Thoracic aorta (tissue), 2 donors: ENCODE measurements around the gene SH3PXD2A. TPM values are rescaled to one million over a fixed set of nuclear protein-coding genes. Genes with fewer than 3 reads are reported as not detected.
"Not testable (repeated sequence)": the region's sequence is repeated elsewhere in the genome, so short reads cannot be mapped to it uniquely, and the experiment has no call there.

Source experiments
- ATAC-seq: fragments of 150-250 bp; one replicate; pipeline ENCODE4 v1.8.0; 2017; ENCODE audit warnings: low read depth; ENCODE audit not compliant: insufficient number of reproducible peaks, low FRiP score
- DNase-seq: peaks from one replicate; pipeline ENCODE4 v3.0.0-alpha.2; 2020; ENCODE audit warnings: low spot score
- H3K27ac ChIP-seq, 2 donors: fragments of 200-600 bp; sonication (generic); 1 replicate in 1 of 2; 2 replicates in 1 of 2; pipeline ENCODE4 v1.5.1; 2016; ENCODE audit warnings: mild to moderate bottlenecking in 2 of 2, moderate library complexity in 2 of 2
- H3K27me3 ChIP-seq: fragments of 200-600 bp; sonication (generic); replicated peaks from 2 replicates; pipeline ENCODE4 v1.6.0; 2016; ENCODE audit warnings: mild to moderate bottlenecking; ENCODE audit not compliant: insufficient read depth
- H3K36me3 ChIP-seq: fragments of 200-600 bp; sonication (generic); one replicate; pipeline ENCODE4 v1.5.1; 2016
- H3K4me1 ChIP-seq, 2 donors: fragments of 200-600 bp; sonication (generic); 1 replicate in 1 of 2; 2 replicates in 1 of 2; pipeline versions ENCODE4 v1.5.1 to v1.6.0; 2016; ENCODE audit warnings: low read depth in 2 of 2, mild to moderate bottlenecking in 1 of 2; ENCODE audit not compliant: control insufficient read depth in 1 of 2
- H3K4me3 ChIP-seq: fragments of 200-600 bp; sonication (generic); 2 replicates; pipeline ENCODE4 v1.5.1; 2016; ENCODE audit warnings: mild to moderate bottlenecking
- H3K9me3 ChIP-seq: fragments of 200-600 bp; sonication (generic); 2 replicates; pipeline ENCODE4 v1.5.1; 2016
- total RNA-seq, 2 donors: library from RNA; depleted of rRNA; stranded (reverse); fragments of >200 nt; gene quantifications; one replicate each; pipeline versions ENCODE4 v1.1.0 to v1.2.3, GENCODE V29; 2016
- TF ChIP-seq, protein P1 (sequence below): fragments of 200-600 bp; sonication (generic); IDR thresholded peaks from one replicate; pipeline ENCODE4 v1.5.1; 2019; ENCODE audit warnings: antibody characterized with exemption

The SH3PXD2A gene
- total RNA-seq, 2 donors from 2014 or later = 28.3 to 51.5 TPM

DNA sequence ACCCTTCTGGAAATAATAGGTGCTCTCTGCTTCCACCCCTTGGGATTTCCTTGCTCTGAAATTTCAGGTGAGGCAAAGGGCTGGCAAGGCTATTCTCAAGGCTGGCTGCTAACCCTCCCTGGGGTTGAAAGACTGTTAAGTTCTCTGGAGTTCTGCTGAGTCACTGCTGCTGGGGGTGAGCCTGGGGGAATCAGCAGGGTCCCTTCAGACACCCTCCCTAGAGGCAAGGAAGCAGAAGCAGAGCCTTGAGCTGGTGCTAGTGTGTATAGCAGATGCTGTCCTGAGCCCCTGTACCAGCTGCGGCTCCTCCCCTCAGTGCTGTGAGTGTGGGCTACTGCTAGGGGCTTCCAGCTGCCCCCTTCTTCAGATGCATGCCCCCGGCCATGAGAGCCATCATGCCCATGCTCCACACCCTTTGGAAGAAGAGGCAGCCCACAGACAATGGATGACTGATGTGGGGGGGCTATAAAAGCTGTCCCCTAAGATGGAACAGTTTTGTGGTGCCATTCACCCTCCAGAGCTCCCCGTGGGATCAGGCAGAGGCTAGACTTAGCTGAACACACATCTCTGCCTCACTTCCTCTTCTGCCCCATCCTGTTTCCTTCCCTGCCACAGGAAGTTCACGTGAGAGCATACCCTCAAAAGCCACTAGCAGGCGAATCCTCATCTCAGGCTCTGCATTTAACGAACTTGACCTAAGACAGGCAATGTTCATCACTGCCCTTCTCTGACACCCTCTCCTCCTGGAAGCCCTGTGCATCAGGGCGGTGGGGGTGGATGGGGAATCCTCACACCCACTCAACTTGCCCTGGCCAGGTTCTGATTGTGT, 91.8 kb downstream of the SH3PXD2A start:
- no peak overlapping the region for H3K27ac ChIP-seq
- ATAC-seq = no peak

DNA sequence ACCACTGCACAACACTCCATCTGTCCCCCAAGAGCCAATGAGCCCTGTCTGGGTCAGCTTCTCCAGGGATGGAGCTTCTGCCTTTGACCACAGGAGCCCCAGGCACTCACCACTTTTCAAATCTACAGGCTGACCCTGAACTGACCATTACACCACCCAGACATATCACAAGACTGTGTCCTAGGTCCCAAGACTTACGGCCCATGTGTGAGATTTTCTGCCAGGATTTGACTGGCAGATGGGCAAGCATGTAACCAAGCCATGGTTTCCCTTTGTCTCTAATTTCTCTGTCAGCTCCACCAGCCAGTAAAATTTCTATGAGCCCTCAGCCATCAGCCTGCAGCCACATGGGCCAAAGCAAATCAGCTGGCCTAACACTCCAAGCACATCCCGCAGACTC, 92.5 kb downstream of the SH3PXD2A start:
- ATAC-seq = no peak
- TF ChIP-seq, protein P1, sequence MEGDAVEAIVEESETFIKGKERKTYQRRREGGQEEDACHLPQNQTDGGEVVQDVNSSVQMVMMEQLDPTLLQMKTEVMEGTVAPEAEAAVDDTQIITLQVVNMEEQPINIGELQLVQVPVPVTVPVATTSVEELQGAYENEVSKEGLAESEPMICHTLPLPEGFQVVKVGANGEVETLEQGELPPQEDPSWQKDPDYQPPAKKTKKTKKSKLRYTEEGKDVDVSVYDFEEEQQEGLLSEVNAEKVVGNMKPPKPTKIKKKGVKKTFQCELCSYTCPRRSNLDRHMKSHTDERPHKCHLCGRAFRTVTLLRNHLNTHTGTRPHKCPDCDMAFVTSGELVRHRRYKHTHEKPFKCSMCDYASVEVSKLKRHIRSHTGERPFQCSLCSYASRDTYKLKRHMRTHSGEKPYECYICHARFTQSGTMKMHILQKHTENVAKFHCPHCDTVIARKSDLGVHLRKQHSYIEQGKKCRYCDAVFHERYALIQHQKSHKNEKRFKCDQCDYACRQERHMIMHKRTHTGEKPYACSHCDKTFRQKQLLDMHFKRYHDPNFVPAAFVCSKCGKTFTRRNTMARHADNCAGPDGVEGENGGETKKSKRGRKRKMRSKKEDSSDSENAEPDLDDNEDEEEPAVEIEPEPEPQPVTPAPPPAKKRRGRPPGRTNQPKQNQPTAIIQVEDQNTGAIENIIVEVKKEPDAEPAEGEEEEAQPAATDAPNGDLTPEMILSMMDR = no peak
- no peaks in the 10 kb centered on the region for H3K9me3 ChIP-seq
- no peaks in the 10 kb centered on the region for H3K27me3 ChIP-seq
- no peak overlapping the region for H3K27ac ChIP-seq
- DNase-seq = no peak
- H3K4me3 ChIP-seq = no peak overlapping the region
- H3K36me3 ChIP-seq = no peaks in the 10 kb centered on the region
- peaks cover 17 to 55% of the 10 kb centered on the region in 2 donors for H3K4me1 ChIP-seq

More for the DNA sequence above, 91.8 kb downstream of the SH3PXD2A start:
- peaks cover 14 to 48% of the 10 kb centered on the region in 2 donors for H3K4me1 ChIP-seq
- H3K4me3 ChIP-seq = no peak overlapping the region
- H3K36me3 ChIP-seq = no peaks in the 10 kb centered on the region
- H3K27me3 ChIP-seq = no peaks in the 10 kb centered on the region
- no peaks in the 10 kb centered on the region for H3K9me3 ChIP-seq
- no peak for DNase-seq
- TF ChIP-seq, protein P1 = no peak

DNA sequence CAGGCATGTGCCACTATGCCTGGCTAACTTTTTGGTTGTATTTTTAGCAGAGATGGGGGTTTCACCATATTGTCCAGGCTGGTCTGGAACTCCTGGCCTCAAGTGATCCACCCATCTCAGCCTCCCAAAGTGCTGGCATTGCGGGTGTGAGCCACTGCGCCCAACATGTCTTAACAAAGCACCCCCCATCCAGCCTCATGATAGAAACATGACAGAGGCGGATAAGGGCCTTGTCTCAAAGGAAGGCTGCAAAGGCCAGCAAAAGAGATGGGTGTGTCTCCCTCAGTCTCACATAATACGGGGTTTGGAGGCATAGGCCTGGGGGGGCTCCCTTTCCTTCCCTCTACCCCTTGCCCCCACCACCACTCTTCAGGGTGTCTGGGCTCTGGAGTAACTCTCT, 93.2 kb downstream of the SH3PXD2A start:
- no peak for ATAC-seq
- TF ChIP-seq, protein P1 = no peak
- no peaks in the 10 kb centered on the region for H3K9me3 ChIP-seq
- no peak for DNase-seq
- no peak overlapping the region for H3K27ac ChIP-seq
- H3K27me3 ChIP-seq = no peaks in the 10 kb centered on the region
- H3K4me1 ChIP-seq = peaks cover 17 to 61% of the 10 kb centered on the region in 2 donors
- no peaks in the 10 kb centered on the region for H3K36me3 ChIP-seq
- no peak overlapping the region for H3K4me3 ChIP-seq

DNA sequence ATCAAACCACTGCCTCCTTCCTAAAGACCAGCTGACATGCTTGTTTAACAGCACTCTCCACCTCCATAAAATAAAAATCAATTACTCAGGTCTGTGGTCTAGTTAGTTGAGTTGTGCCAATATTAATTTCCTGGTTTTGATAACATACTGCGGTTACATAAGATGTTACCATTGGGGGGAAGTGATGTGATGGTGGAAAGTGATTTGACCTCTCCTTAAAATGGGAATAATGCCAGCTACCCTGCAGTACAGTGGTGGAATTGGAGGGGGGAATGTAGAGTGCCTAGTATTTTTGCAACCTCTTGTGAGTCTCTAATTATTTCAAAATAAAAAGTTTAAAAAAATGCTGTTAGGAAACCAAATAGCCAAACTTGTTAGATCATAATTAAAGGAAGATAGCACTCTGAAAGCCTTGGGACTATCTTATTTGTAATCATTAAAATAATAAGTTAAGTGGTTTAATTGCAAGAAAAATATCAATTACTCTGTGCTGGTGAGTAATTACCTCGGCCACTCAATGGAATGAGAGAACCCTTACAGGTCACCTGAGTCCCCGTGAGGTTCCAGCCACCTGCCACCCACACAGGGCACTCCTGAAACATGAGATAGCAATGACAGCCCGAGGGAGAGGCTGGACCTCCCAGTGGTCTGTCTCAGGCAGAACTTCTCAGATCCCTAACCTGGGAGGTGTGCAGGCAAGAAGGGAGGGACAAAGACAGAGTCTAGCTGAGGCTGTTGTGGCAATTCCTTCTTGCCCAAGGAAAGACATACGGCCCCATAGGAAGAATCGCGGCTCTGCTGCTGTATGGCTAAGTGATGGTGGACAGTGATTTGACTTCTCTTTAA, 94.1 kb downstream of the SH3PXD2A start:
- peaks cover 17 to 61% of the 10 kb centered on the region in 2 donors for H3K4me1 ChIP-seq

DNA sequence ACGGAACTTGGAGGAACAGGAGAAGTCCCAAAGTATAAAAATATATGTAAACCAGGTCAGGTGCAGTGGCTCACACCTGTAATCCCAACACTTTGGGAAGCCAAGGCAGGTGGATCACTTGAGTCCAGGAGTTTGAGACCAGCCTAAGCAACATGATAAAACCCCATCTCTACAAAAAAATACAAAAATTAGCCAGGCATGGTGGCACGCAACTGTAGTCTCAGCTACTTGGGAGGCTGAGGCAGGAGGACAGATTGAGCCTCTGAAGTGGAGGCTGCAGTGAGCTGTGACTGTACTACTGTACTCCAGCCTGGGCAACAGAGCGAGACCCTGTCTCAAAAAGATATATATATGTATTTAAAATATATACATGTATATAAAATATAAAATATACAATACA, 95.1 kb downstream of the SH3PXD2A start:
- ATAC-seq, H3K36me3 ChIP-seq, H3K4me3 ChIP-seq, DNase-seq, H3K27me3 ChIP-seq, H3K9me3 ChIP-seq: not testable (repeated sequence)
- peak overlapping the region; percentile 74 to 76 for H3K27ac ChIP-seq
- peaks cover 17 to 56% of the 10 kb centered on the region in 2 donors for H3K4me1 ChIP-seq

More for the DNA sequence above, 94.1 kb downstream of the SH3PXD2A start:
- Histone ChIP-seq H3K9me3 (no peaks in the 10 kb centered on the region), H3K36me3 (no peaks in the 10 kb centered on the region), H3K27me3 (no peaks in the 10 kb centered on the region), H3K4me3 (no peak overlapping the region), H3K27ac (no peak overlapping the region)
- ATAC-seq (no peak), DNase-seq (no peak)
- TF ChIP-seq, protein P1 = no peak
